PC-3 (cell line): ENCODE data around the gene KSR2. TPM values are rescaled to one million over a fixed set of nuclear protein-coding genes. Genes with fewer than 3 reads are reported as not detected.
A peak's percentile ranks its signal among the peaks of the same experiment; 100 is the strongest.
"Not testable (repeated sequence)": the region's sequence is repeated elsewhere in the genome, so short reads cannot be mapped to it uniquely, and the experiment has no call there.

Experiments
- ATAC-seq: fragments of 200-7000 bp; cut with Tn5 transposase; 2 replicates; pipeline ENCODE4 v1.9.1; 2020; ENCODE audit warnings: mild to moderate bottlenecking, moderate library complexity
- BruUV-seq: library from RNA; stranded (reverse); fragments of 400-500 nt; replicated peaks from 2 replicates; lab custom pipeline; 2021; lab: Mats Ljungman, UMichigan
- CTCF ChIA-PET: fragments of 300-600 bp; sonication (Branson Sonifier 250); formaldehyde crosslinking; loops from one replicate; lab custom pipeline; 2022; ENCODE audit warnings: antibody characterized with exemption; lab: Charles Lee
- POLR2A ChIA-PET: fragments of 300-600 bp; sonication (Branson Sonifier 250); formaldehyde crosslinking; loops from one replicate; lab custom pipeline; 2022; ENCODE audit warnings: antibody characterized with exemption; ENCODE audit not compliant: unreplicated experiment; lab: Charles Lee
- DNase-seq: peaks from one replicate; pipeline ENCODE4 v3.0.0-alpha.2; 2015
- H2AFZ ChIP-seq: fragments of 300-600 bp; sonication (generic); 2 replicates; pipeline ENCODE4 v1.6.0; 2016; ENCODE audit warnings: antibody characterized with exemption, low read length
- H3F3A ChIP-seq: fragments of 300-600 bp; sonication (generic); one replicate; pipeline ENCODE4 v1.6.0; 2017; ENCODE audit warnings: antibody characterized with exemption, low read length, control low read depth, mild to moderate bottlenecking; ENCODE audit not compliant: unreplicated experiment
- H3K27ac ChIP-seq: fragments of 300-600 bp; sonication (generic); 2 replicates; pipeline ENCODE4 v1.5.1; 2016; ENCODE audit warnings: mild to moderate bottlenecking, low read length
- H3K27me3 ChIP-seq: fragments of 300-600 bp; sonication (generic); 2 replicates; pipeline ENCODE4 v1.6.1; 2016; ENCODE audit warnings: low read length, mixed read lengths
- H3K36me3 ChIP-seq: fragments of 300-600 bp; sonication (generic); 2 replicates; pipeline ENCODE4 v1.6.1; 2016; ENCODE audit warnings: low read depth, mixed run types, low read length, mixed read lengths
- H3K4me1 ChIP-seq: fragments of 300-600 bp; sonication (generic); 2 replicates; pipeline ENCODE4 v1.5.1; 2016; ENCODE audit warnings: low read length; ENCODE audit not compliant: insufficient read depth
- H3K4me2 ChIP-seq: fragments of 300-600 bp; sonication (generic); 2 replicates; pipeline ENCODE4 v1.6.0; 2016; ENCODE audit warnings: low read length
- H3K4me3 ChIP-seq: fragments of 300-600 bp; sonication (generic); 2 replicates; pipeline ENCODE4 v1.5.1; 2016; ENCODE audit warnings: mild to moderate bottlenecking, low read length, mixed read lengths
- H3K79me2 ChIP-seq: fragments of 300-600 bp; sonication (generic); 2 replicates; pipeline ENCODE4 v1.6.1; 2017; ENCODE audit warnings: low read length, mixed read lengths
- H3K9ac ChIP-seq: fragments of 300-600 bp; sonication (generic); 2 replicates; pipeline ENCODE4 v1.6.0; 2016; ENCODE audit warnings: mild to moderate bottlenecking, low read length
- H3K9me2 ChIP-seq: fragments of 300-600 bp; sonication (generic); replicated peaks from 2 replicates; pipeline ENCODE4 v1.6.1; 2016; ENCODE audit warnings: mixed run types, low read length, mixed read lengths
- H3K9me3 ChIP-seq: fragments of 300-600 bp; sonication (generic); 2 replicates; pipeline ENCODE4 v1.6.1; 2016; ENCODE audit warnings: low read length, mixed read lengths
- H4K20me1 ChIP-seq: fragments of 300-600 bp; sonication (generic); 2 replicates; pipeline ENCODE4 v1.6.1; 2016; ENCODE audit warnings: low read length, mixed read lengths
- EZH2 ChIP-seq: fragments of 300-600 bp; sonication (generic); IDR thresholded peaks from one replicate; pipeline ENCODE4 v1.6.1; 2017; ENCODE audit warnings: antibody characterized with exemption, mild to moderate bottlenecking, low read length; ENCODE audit not compliant: unreplicated experiment
- EZH2phosphoT487 ChIP-seq: fragments of 300-600 bp; sonication (generic); IDR thresholded peaks from 2 replicates; pipeline ENCODE4 v1.6.1; 2018; ENCODE audit warnings: mild to moderate bottlenecking, antibody characterized with exemption, low read length, borderline replicate concordance
- intact Hi-C: fragments of 100-400 bp; cut with micrococcal nuclease; formaldehyde crosslinking; loops from 2 replicates; pipeline ENCODE4 v1.9.0; 2023
- total RNA-seq: library from RNA; depleted of rRNA; stranded (reverse); fragments of >200 nt; gene quantifications from 2 replicates; pipeline ENCODE4 v1.2.3, GENCODE V29; 2014
- TF ChIP-seq, protein P1 (sequence below): fragments of 300-600 bp; sonication (generic); conservative IDR thresholded peaks from 2 replicates; pipeline ENCODE4 v1.5.1; 2017; ENCODE audit warnings: antibody characterized with exemption, low read depth, mild to moderate bottlenecking, low read length

KSR2 gene
- total RNA-seq, 1 experiment from 2014 or later: 0.80 TPM

DNA sequence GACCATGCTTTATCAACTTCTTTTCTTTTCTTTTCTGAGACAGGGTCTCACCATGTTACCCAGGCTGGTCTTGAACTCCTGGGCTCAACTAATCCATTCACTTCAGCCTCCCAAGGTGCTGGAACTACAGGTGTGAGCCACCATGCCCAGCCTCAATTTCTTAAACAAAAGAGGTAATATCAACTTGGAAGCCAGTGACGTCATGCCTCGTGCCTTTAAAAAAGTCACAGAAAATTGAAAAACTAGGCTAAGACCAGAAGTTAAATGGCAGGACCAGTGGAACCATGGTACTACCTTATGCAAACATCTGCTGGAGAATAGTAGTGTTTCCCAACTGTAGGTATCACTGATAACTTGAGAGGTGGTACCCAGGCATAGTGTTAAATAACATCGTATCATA, 103.3 kb downstream of the KSR2 start:
- ATAC-seq (no peak), DNase-seq (no peak)
- no peaks in the 10 kb centered on the region for H3K36me3 ChIP-seq
- H3K4me1 ChIP-seq: peaks cover 21% of the 10 kb centered on the region
- no TSS peak for BruUV-seq
- no peak overlapping the region for H3K4me2 ChIP-seq
- H4K20me1 ChIP-seq: no peaks in the 10 kb centered on the region; the same call in 1 of the 2 replicates
- ChIA-PET CTCF (no interaction called here), POLR2A (no interaction called here)
- peaks cover 6% of the 10 kb centered on the region for H3F3A ChIP-seq
- intact Hi-C loops: no loop called here
- no peak overlapping the region for H3K27ac ChIP-seq
- no peak overlapping the region for H3K4me3 ChIP-seq
- H3K9me2 ChIP-seq: no peaks in the 10 kb centered on the region
- no peak overlapping the region for H3K9ac ChIP-seq
- no peak overlapping the region for H2AFZ ChIP-seq
- no peaks in the 10 kb centered on the region for H3K79me2 ChIP-seq
- TF ChIP-seq, protein P1, sequence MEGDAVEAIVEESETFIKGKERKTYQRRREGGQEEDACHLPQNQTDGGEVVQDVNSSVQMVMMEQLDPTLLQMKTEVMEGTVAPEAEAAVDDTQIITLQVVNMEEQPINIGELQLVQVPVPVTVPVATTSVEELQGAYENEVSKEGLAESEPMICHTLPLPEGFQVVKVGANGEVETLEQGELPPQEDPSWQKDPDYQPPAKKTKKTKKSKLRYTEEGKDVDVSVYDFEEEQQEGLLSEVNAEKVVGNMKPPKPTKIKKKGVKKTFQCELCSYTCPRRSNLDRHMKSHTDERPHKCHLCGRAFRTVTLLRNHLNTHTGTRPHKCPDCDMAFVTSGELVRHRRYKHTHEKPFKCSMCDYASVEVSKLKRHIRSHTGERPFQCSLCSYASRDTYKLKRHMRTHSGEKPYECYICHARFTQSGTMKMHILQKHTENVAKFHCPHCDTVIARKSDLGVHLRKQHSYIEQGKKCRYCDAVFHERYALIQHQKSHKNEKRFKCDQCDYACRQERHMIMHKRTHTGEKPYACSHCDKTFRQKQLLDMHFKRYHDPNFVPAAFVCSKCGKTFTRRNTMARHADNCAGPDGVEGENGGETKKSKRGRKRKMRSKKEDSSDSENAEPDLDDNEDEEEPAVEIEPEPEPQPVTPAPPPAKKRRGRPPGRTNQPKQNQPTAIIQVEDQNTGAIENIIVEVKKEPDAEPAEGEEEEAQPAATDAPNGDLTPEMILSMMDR: no peak
- TF ChIP-seq EZH2phosphoT487 (no peak), EZH2 (no peak)
- no peaks in the 10 kb centered on the region for H3K9me3 ChIP-seq
- H3K27me3 ChIP-seq: no peaks in the 10 kb centered on the region

DNA sequence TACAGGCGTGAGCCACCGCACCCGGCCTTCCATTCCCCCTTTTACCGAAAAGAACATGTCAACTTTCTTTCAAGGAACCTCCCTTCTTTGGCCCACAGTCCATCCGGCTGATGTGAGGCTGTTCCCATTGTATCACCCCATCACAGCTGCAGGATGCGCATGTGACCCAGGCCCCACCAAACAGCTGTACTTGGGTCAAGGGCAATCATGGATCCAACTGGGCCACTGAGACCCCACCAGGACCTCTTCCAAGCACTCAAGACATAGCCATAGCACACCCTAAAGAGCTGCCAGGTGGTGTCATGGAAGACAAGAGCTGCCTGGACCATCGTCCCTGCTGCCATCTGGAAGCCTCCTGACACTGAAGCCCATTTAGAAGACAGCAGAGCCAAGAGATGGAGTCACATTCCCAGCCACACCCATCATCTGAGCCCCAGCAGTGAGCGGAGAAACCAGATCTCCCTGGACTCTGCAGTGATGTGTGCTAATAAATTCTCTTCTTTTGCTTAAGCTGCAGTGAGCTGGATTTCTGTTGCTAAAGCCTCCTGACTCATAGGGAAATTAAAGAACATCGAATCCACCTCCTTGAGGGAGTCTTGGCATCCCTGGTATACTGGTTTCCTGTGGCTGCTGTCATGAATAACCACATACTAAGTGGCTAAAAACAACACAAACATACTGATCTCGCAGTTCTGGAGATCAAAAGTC, 105.6 kb downstream of the KSR2 start:
- H3K27me3 ChIP-seq: no peaks in the 10 kb centered on the region
- H3K4me1 ChIP-seq: peaks cover 28% of the 10 kb centered on the region
- no peaks in the 10 kb centered on the region; the same call in 1 of the 2 replicates for H4K20me1 ChIP-seq
- BruUV-seq: no TSS peak
- H3K9me2 ChIP-seq: no peaks in the 10 kb centered on the region
- H3K9me3 ChIP-seq: no peaks in the 10 kb centered on the region
- TF ChIP-seq, protein P1: no peak
- TF ChIP-seq EZH2 (no peak), EZH2phosphoT487 (no peak)
- H3K4me2 ChIP-seq: peak overlapping the region; percentile 74
- peak; percentile 98 for ATAC-seq
- peak overlapping the region; percentile 81 for H3K27ac ChIP-seq
- POLR2A ChIA-PET: no interaction called here
- H2AFZ ChIP-seq: 0 out of 2 replicates have a peak overlapping the region, but pooled peaks have one; percentile 6
- peak overlapping the region; percentile 16; the same call in 1 of the 2 replicates for H3K9ac ChIP-seq
- peak; percentile 94 for DNase-seq
- no peak overlapping the region for H3K4me3 ChIP-seq
- no peaks in the 10 kb centered on the region for H3K36me3 ChIP-seq
- CTCF ChIA-PET: interaction anchor here (0.5 to 0.6 kb wide), 2 partner anchors 160 to 531 kb away, joined by 3 read pairs; no protein-coding TSS in a partner anchor
- intact Hi-C loops: no loop called here
- peaks cover 6% of the 10 kb centered on the region for H3F3A ChIP-seq
- H3K79me2 ChIP-seq: no peaks in the 10 kb centered on the region

DNA sequence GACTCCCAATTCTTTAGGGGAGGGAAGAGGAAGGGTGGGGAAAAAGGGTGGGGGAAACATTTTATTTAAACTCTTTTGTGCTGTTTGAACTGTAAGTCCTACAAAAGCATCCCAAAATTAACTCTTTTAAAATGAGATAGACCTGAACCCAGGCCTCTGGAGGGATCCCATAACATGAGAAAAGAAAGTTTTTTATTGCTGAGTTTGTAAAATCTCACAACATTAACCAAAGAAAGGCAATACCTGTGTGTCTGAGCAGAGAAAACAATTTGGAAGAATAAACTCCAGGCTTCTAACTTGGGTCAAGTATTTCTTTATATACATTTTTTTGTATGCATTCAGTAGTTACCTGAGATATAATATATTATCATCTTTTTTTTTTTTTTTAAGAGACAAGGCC, 107.1 kb downstream of the KSR2 start:
- TF ChIP-seq, protein P1: no peak
- no peak for TF ChIP-seq EZH2
- TF ChIP-seq EZH2phosphoT487: no peak
- H3K27ac ChIP-seq: no peak overlapping the region
- CTCF ChIA-PET: no interaction called here
- no peak overlapping the region for H3K4me3 ChIP-seq
- H3K9ac ChIP-seq: no peak overlapping the region
- no peaks in the 10 kb centered on the region for H3K36me3 ChIP-seq
- H3K9me3 ChIP-seq: no peaks in the 10 kb centered on the region
- DNase-seq: no peak
- H3K79me2 ChIP-seq: no peaks in the 10 kb centered on the region
- no peak for ATAC-seq
- no peaks in the 10 kb centered on the region; the same call in 1 of the 2 replicates for H4K20me1 ChIP-seq
- no peak overlapping the region for H2AFZ ChIP-seq
- POLR2A ChIA-PET: no interaction called here
- no peak overlapping the region for H3K4me2 ChIP-seq
- H3F3A ChIP-seq: peaks cover 6% of the 10 kb centered on the region
- no peaks in the 10 kb centered on the region for H3K9me2 ChIP-seq
- peaks cover 41% of the 10 kb centered on the region for H3K4me1 ChIP-seq
- no peaks in the 10 kb centered on the region for H3K27me3 ChIP-seq
- no TSS peak for BruUV-seq
- intact Hi-C loops: no loop called here

DNA sequence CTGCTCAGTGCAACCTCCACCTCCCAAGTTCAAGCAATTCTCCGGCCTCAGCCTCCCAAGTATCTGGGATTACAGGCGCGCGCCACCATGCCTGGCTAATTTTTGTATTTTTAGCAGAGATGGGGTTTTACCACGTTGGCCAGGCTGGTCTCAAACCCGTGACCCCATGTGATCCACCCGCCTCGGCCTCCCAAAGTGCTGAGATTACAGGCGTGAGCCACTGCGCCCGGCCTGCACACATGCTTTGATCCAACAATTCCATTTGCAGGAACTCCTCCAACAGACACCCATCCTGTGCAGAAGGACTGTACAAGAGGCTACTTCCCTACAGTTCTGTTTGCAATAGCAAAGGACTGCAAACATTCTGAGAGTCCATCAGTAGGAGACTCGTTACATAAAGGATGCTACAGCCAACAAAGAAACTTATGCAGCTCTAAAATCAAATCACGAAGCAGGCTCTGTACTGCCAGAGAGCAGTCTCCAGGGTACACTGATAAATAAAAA, 108.0 kb downstream of the KSR2 start:
- H3K9ac ChIP-seq, H3F3A ChIP-seq, H3K9me3 ChIP-seq, H3K4me2 ChIP-seq, DNase-seq, H3K27ac ChIP-seq, H3K36me3 ChIP-seq, H2AFZ ChIP-seq, intact Hi-C loops, H3K79me2 ChIP-seq, H4K20me1 ChIP-seq, CTCF ChIA-PET, POLR2A ChIA-PET, ATAC-seq, BruUV-seq, H3K4me3 ChIP-seq, H3K9me2 ChIP-seq, H3K27me3 ChIP-seq: not testable (repeated sequence)
- H3K4me1 ChIP-seq: peaks cover 41% of the 10 kb centered on the region
